HG02885 (cell line): ENCODE data around the gene HIC2.
"Not testable (repeated sequence)": the region's sequence is repeated elsewhere in the genome, so short reads cannot be mapped to it uniquely, and the experiment has no call there.

Experiments used
- ATAC-seq: cut with Tn5 transposase; IDR thresholded peaks from one replicate; pipeline ENCODE4 v1.9.1; 2021; ENCODE audit warnings: mild to moderate bottlenecking; ENCODE audit not compliant: unreplicated experiment, poor library complexity

HIC2 gene

GRCh38 chr22:21449531-21450319, 32.6 kb downstream of the HIC2 start:
- no peak for ATAC-seq

GRCh38 chr22:21450320-21450831, 33.2 kb downstream of the HIC2 start:
- ATAC-seq, result no peak

GRCh38 chr22:21450858-21451353, 33.7 kb downstream of the HIC2 start:
- ATAC-seq, result no peak

- ATAC-seq, result no peak
These were observed 34.7 kb downstream of the HIC2 start for GRCh38 chr22:21451545-21452520.

- ATAC-seq, result not testable (repeated sequence)
These were observed 35.5 kb downstream of the HIC2 start for GRCh38 chr22:21452666-21453065.

GRCh38 chr22:21454998-21455333, 37.8 kb downstream of the HIC2 start:
- not testable (repeated sequence) for ATAC-seq

GRCh38 chr22:21455334-21456089, 38.3 kb downstream of the HIC2 start:
- ATAC-seq, result no peak

GRCh38 chr22:21457023-21457787, 40.0 kb downstream of the HIC2 start:
- no peak for ATAC-seq

GRCh38 chr22:21462672-21463071, 45.5 kb downstream of the HIC2 start:
- not testable (repeated sequence) for ATAC-seq

GRCh38 chr22:21467337-21468193, 50.4 kb downstream of the HIC2 start, which contains the start of gene TMEM191C:
TMEM191C (plus strand) TSS chr22:21467387; CDS start chr22:21467460, 73 bp downstream.
- ATAC-seq, result not testable (repeated sequence)

GRCh38 chr22:21468194-21469096, 51.3 kb downstream of the HIC2 start:
- ATAC-seq, result peak; percentile 79

GRCh38 chr22:21469097-21469994, 52.2 kb downstream of the HIC2 start:
- not testable (repeated sequence) for ATAC-seq

GRCh38 chr22:21472984-21473383, 55.8 kb downstream of the HIC2 start:
- not testable (repeated sequence) for ATAC-seq

- not testable (repeated sequence) for ATAC-seq
These were observed 56.5 kb downstream of the HIC2 start for GRCh38 chr22:21473664-21474063.

- not testable (repeated sequence) for ATAC-seq
These were observed 66.9 kb downstream of the HIC2 start for GRCh38 chr22:21484039-21484438.

- ATAC-seq, result not testable (repeated sequence)
These were observed 70.6 kb downstream of the HIC2 start for GRCh38 chr22:21487723-21488122.
